ENCODE results near the gene RNU4-1.
"Not testable (repeated sequence)": the region's sequence is repeated elsewhere in the genome, so short reads cannot be mapped to it uniquely, and the experiment has no call there.

RNU4-1 gene

GRCh38 chr12:120257041-120257821 is 35.8 kb downstream of the RNU4-1 start:
- H3K36me3 ChIP-seq = no peaks in the 10 kb centered on the region
- no peak overlapping the region for H3K4me3 ChIP-seq (ENCODE audit: low read depth, low read length)
- TF ChIP-seq, protein P1, sequence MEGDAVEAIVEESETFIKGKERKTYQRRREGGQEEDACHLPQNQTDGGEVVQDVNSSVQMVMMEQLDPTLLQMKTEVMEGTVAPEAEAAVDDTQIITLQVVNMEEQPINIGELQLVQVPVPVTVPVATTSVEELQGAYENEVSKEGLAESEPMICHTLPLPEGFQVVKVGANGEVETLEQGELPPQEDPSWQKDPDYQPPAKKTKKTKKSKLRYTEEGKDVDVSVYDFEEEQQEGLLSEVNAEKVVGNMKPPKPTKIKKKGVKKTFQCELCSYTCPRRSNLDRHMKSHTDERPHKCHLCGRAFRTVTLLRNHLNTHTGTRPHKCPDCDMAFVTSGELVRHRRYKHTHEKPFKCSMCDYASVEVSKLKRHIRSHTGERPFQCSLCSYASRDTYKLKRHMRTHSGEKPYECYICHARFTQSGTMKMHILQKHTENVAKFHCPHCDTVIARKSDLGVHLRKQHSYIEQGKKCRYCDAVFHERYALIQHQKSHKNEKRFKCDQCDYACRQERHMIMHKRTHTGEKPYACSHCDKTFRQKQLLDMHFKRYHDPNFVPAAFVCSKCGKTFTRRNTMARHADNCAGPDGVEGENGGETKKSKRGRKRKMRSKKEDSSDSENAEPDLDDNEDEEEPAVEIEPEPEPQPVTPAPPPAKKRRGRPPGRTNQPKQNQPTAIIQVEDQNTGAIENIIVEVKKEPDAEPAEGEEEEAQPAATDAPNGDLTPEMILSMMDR (IDR thresholded peaks at IDR 0.05; ENCODE audit: low read depth, low read length) = no peak
- no peaks in the 10 kb centered on the region for H3K9me3 ChIP-seq (ENCODE audit: severe bottlenecking)
- DNase-seq = no peak
- H3K27ac ChIP-seq = no peak overlapping the region
- no peaks in the 10 kb centered on the region for H3K27me3 ChIP-seq (ENCODE audit: insufficient read depth, low read depth, severe bottlenecking)

DNA sequence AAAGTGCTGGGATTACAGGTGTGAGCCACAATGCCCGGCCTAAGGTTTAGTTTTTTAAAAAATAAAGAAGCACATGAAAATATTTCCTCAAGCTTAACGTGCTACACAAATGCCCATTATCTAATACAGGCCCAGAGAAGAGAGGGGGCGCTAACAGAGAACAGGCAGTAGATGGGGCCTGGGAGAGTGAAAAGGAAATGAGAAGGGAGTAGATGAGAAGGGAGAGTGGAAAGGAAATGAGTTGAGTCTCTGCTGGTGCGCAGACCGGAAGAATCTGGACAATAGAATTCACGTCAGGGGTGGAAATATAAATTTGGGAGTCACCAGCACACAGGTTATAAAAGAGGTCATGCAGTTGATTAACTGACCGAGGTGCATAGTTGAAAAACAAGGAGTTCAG is 38.2 kb downstream of the RNU4-1 start:
- no peaks in the 10 kb centered on the region for H3K36me3 ChIP-seq
- no peaks in the 10 kb centered on the region for H3K27me3 ChIP-seq (ENCODE audit: insufficient read depth, low read depth, severe bottlenecking)
- no peaks in the 10 kb centered on the region for H3K9me3 ChIP-seq (ENCODE audit: severe bottlenecking)
- no peak overlapping the region for H3K27ac ChIP-seq
- no peak overlapping the region for H3K4me3 ChIP-seq (ENCODE audit: low read depth, low read length)
- no peak for DNase-seq
- TF ChIP-seq, protein P1 (IDR thresholded peaks at IDR 0.05; ENCODE audit: low read depth, low read length) = no peak

GRCh38 chr12:120253313-120253712 is 39.7 kb downstream of the RNU4-1 start:
- not testable (repeated sequence) for H3K9me3 ChIP-seq (ENCODE audit: severe bottlenecking); H3K4me3 ChIP-seq (ENCODE audit: low read depth, low read length); H3K27me3 ChIP-seq (ENCODE audit: insufficient read depth, low read depth, severe bottlenecking); H3K27ac ChIP-seq; DNase-seq; H3K36me3 ChIP-seq

- DNase-seq = no peak
- Histone ChIP-seq H3K4me3 (ENCODE audit: low read depth, low read length) (no peak overlapping the region), H3K36me3 (no peaks in the 10 kb centered on the region), H3K27me3 (ENCODE audit: insufficient read depth, low read depth, severe bottlenecking) (no peaks in the 10 kb centered on the region), H3K27ac (no peak overlapping the region), H3K9me3 (ENCODE audit: severe bottlenecking) (no peaks in the 10 kb centered on the region)
- TF ChIP-seq, protein P1 (IDR thresholded peaks at IDR 0.05; ENCODE audit: low read depth, low read length) = no peak
Measured at GRCh38 chr12:120252071-120252906, 40.7 kb downstream of the RNU4-1 start.

GRCh38 chr12:120251364-120252070 is 41.5 kb downstream of the RNU4-1 start:
- not testable (repeated sequence) for H3K27ac ChIP-seq; H3K27me3 ChIP-seq (ENCODE audit: insufficient read depth, low read depth, severe bottlenecking); DNase-seq; H3K9me3 ChIP-seq (ENCODE audit: severe bottlenecking); H3K36me3 ChIP-seq; H3K4me3 ChIP-seq (ENCODE audit: low read depth, low read length)

GRCh38 chr12:120249875-120250795 is 42.9 kb downstream of the RNU4-1 start:
- Histone ChIP-seq H3K9me3 (ENCODE audit: severe bottlenecking) (no peaks in the 10 kb centered on the region), H3K27me3 (ENCODE audit: insufficient read depth, low read depth, severe bottlenecking) (no peaks in the 10 kb centered on the region), H3K4me3 (ENCODE audit: low read depth, low read length) (no peak overlapping the region), H3K36me3 (no peaks in the 10 kb centered on the region), H3K27ac (no peak overlapping the region)
- TF ChIP-seq, protein P1 (IDR thresholded peaks at IDR 0.05; ENCODE audit: low read depth, low read length) = no peak
- DNase-seq = no peak
